Measurements from ENCODE around the gene CELA2A. TPM values are rescaled to one million over a fixed set of nuclear protein-coding genes. Genes with fewer than 3 reads are reported as not detected.

CELA2A gene
- polyA plus RNA-seq, 6 donors from 2014 or later: not detected

- no peaks in the 10 kb centered on the region for H3K36me3 Mint-ChIP-seq
- H3K9me3 Mint-ChIP-seq: peaks cover 0 to 2% (median 0%) of the 10 kb centered on the region in 7 donors
- H3K27ac Mint-ChIP-seq: peak overlapping the region; percentile 37 to 96 (median 87)
- DNase-seq (peak; percentile 28), ATAC-seq (ENCODE audit: low read depth in 2 of 2) (peak; percentile 54 to 64)
- H3K27me3 Mint-ChIP-seq: no peaks in the 10 kb centered on the region
- peak overlapping the region in 6 of 8 donors; percentile 27 to 73 (median 34) for H3K4me3 Mint-ChIP-seq
- peaks cover 27 to 62% (median 60%) of the 10 kb centered on the region in 3 donors for H3K4me1 Mint-ChIP-seq
These were observed 39.2 kb upstream of the CELA2A start for GRCh38 chr1:15417059-15417934.

GRCh38 chr1:15418806-15419515, 37.6 kb upstream of the CELA2A start:
- ATAC-seq (ENCODE audit: low read depth in 2 of 2): no peak
- Mint-ChIP-seq H3K9me3 (peaks cover 0 to 2% (median 0%) of the 10 kb centered on the region in 7 donors), H3K4me3 (peak overlapping the region in 1 of 8 donors; percentile 13), H3K27me3 (no peaks in the 10 kb centered on the region), H3K4me1 (peaks cover 27 to 49% (median 47%) of the 10 kb centered on the region in 3 donors), H3K27ac (peak overlapping the region in 3 of 6 donors; percentile 12 to 75 (median 24)), H3K36me3 (no peaks in the 10 kb centered on the region)
- DNase-seq: no peak

- DNase-seq: no peak
- peak overlapping the region in 3 of 6 donors; percentile 24 to 49 (median 28) for H3K27ac Mint-ChIP-seq
- peaks cover 22 to 34% (median 29%) of the 10 kb centered on the region in 3 donors for H3K4me1 Mint-ChIP-seq
- ATAC-seq (ENCODE audit: low read depth in 2 of 2): no peak
- H3K9me3 Mint-ChIP-seq: peaks cover 0 to 2% (median 0%) of the 10 kb centered on the region in 7 donors
- no peaks in the 10 kb centered on the region for H3K27me3 Mint-ChIP-seq
- peaks cover 0 to 7% of the 10 kb centered on the region in 2 donors for H3K36me3 Mint-ChIP-seq
- no peak overlapping the region for H3K4me3 Mint-ChIP-seq
These were observed 35.6 kb upstream of the CELA2A start for GRCh38 chr1:15420853-15421465.

- peaks cover 0 to 2% (median 0%) of the 10 kb centered on the region in 7 donors for H3K9me3 Mint-ChIP-seq
- no peak overlapping the region for H3K27ac Mint-ChIP-seq
- no peak for ATAC-seq (ENCODE audit: low read depth in 2 of 2)
- H3K36me3 Mint-ChIP-seq: peaks cover 0 to 15% of the 10 kb centered on the region in 2 donors
- DNase-seq: no peak
- H3K27me3 Mint-ChIP-seq: no peaks in the 10 kb centered on the region
- no peak overlapping the region for H3K4me3 Mint-ChIP-seq
- peaks cover 10 to 15% (median 12%) of the 10 kb centered on the region in 3 donors for H3K4me1 Mint-ChIP-seq
These were observed 33.7 kb upstream of the CELA2A start for GRCh38 chr1:15422871-15423270.

- Mint-ChIP-seq H3K36me3 (peaks cover 0 to 15% of the 10 kb centered on the region in 2 donors), H3K27me3 (no peaks in the 10 kb centered on the region), H3K4me3 (no peak overlapping the region), H3K4me1 (peaks cover 10 to 12% (median 11%) of the 10 kb centered on the region in 3 donors), H3K9me3 (peaks cover 0 to 2% (median 0%) of the 10 kb centered on the region in 7 donors), H3K27ac (peak overlapping the region in 2 of 6 donors; percentile 59 to 82)
- ATAC-seq (ENCODE audit: low read depth in 2 of 2): no peak
- no peak for DNase-seq
These were observed 33.0 kb upstream of the CELA2A start for GRCh38 chr1:15423355-15424077.

- no peak overlapping the region for H3K4me3 Mint-ChIP-seq
These were observed 32.3 kb upstream of the CELA2A start for GRCh38 chr1:15424146-15424667.

GRCh38 chr1:15424981-15425380, 31.6 kb upstream of the CELA2A start:
- no peak overlapping the region for H3K4me3 Mint-ChIP-seq

More at GRCh38 chr1:15424146-15424667, 32.3 kb upstream of the CELA2A start:
- Mint-ChIP-seq H3K4me1 (peaks cover 6 to 12% (median 8%) of the 10 kb centered on the region in 3 donors), H3K36me3 (peaks cover 0 to 15% of the 10 kb centered on the region in 2 donors), H3K9me3 (peaks cover 0 to 2% (median 0%) of the 10 kb centered on the region in 7 donors), H3K27ac (peak overlapping the region in 5 of 6 donors; percentile 62 to 94 (median 80)), H3K27me3 (no peaks in the 10 kb centered on the region)
- ATAC-seq (ENCODE audit: low read depth in 2 of 2): no peak
- DNase-seq: no peak

GRCh38 chr1:15425521-15425920, 31.0 kb upstream of the CELA2A start:
- ATAC-seq (ENCODE audit: low read depth in 2 of 2): no peak
- DNase-seq: no peak
- peaks cover 0 to 2% (median 0%) of the 10 kb centered on the region in 7 donors for H3K9me3 Mint-ChIP-seq
- peaks cover 0 to 12% (median 3%) of the 10 kb centered on the region in 3 donors for H3K4me1 Mint-ChIP-seq
- H3K4me3 Mint-ChIP-seq: no peak overlapping the region
- H3K27me3 Mint-ChIP-seq: no peaks in the 10 kb centered on the region
- H3K27ac Mint-ChIP-seq: peak overlapping the region in 1 of 6 donors; percentile 91
- H3K36me3 Mint-ChIP-seq: peaks cover 0 to 15% of the 10 kb centered on the region in 2 donors

More at GRCh38 chr1:15424981-15425380, 31.6 kb upstream of the CELA2A start:
- Mint-ChIP-seq H3K4me1 (peaks cover under 1 to 12% (median 6%) of the 10 kb centered on the region in 3 donors), H3K27ac (peak overlapping the region in 1 of 6 donors; percentile 91), H3K9me3 (peaks cover 0 to 2% (median 0%) of the 10 kb centered on the region in 7 donors), H3K36me3 (peaks cover 0 to 15% of the 10 kb centered on the region in 2 donors), H3K27me3 (no peaks in the 10 kb centered on the region)
- DNase-seq (no peak), ATAC-seq (ENCODE audit: low read depth in 2 of 2) (no peak)

GRCh38 chr1:15425958-15426357, 30.6 kb upstream of the CELA2A start:
- peaks cover 0 to 12% (median 3%) of the 10 kb centered on the region in 3 donors for H3K4me1 Mint-ChIP-seq
- peak overlapping the region in 2 of 6 donors; percentile 78 to 91 for H3K27ac Mint-ChIP-seq
- peaks cover 0 to 15% of the 10 kb centered on the region in 2 donors for H3K36me3 Mint-ChIP-seq
- DNase-seq: no peak
- H3K4me3 Mint-ChIP-seq: no peak overlapping the region
- H3K27me3 Mint-ChIP-seq: no peaks in the 10 kb centered on the region
- H3K9me3 Mint-ChIP-seq: peaks cover 0 to under 1% (median 0%) of the 10 kb centered on the region in 7 donors
- no peak for ATAC-seq (ENCODE audit: low read depth in 2 of 2)

GRCh38 chr1:15426492-15427279, 29.8 kb upstream of the CELA2A start:
- DNase-seq: no peak
- peaks cover 0 to 12% (median 3%) of the 10 kb centered on the region in 3 donors for H3K4me1 Mint-ChIP-seq
- H3K4me3 Mint-ChIP-seq: peak overlapping the region in 2 of 8 donors; percentile 22 to 39
- H3K9me3 Mint-ChIP-seq: no peaks in the 10 kb centered on the region
- H3K36me3 Mint-ChIP-seq: peaks cover 0 to 15% of the 10 kb centered on the region in 2 donors
- H3K27me3 Mint-ChIP-seq: no peaks in the 10 kb centered on the region
- H3K27ac Mint-ChIP-seq: peak overlapping the region in 4 of 6 donors; percentile 48 to 94 (median 92)
- ATAC-seq (ENCODE audit: low read depth in 2 of 2): no peak

- H3K36me3 Mint-ChIP-seq: peaks cover 0 to 15% of the 10 kb centered on the region in 2 donors
- H3K27ac Mint-ChIP-seq: peak overlapping the region in 2 of 6 donors; percentile 91 to 94
- H3K9me3 Mint-ChIP-seq: no peaks in the 10 kb centered on the region
- H3K27me3 Mint-ChIP-seq: no peaks in the 10 kb centered on the region
- DNase-seq: no peak
- no peak for ATAC-seq (ENCODE audit: low read depth in 2 of 2)
- no peak overlapping the region for H3K4me3 Mint-ChIP-seq
- peaks cover 0 to 12% (median 3%) of the 10 kb centered on the region in 3 donors for H3K4me1 Mint-ChIP-seq
These were observed 29.3 kb upstream of the CELA2A start for GRCh38 chr1:15427280-15427666.

Data from naive B cell (primary cell).